Activated T-cell treated with anti-CD3 and anti-CD28 coated beads, Interleukin-2, amount 50 U/mL, for 48 hours (primary cell): Measurements from ENCODE around the gene DSE.
A peak's percentile ranks its signal among the peaks of the same experiment; 100 is the strongest.

Experiments used
- DNase-seq, 2 experiments: peaks; one replicate each; pipeline ENCODE4 v3.0.0-alpha.2; 2020

The DSE gene

DNA sequence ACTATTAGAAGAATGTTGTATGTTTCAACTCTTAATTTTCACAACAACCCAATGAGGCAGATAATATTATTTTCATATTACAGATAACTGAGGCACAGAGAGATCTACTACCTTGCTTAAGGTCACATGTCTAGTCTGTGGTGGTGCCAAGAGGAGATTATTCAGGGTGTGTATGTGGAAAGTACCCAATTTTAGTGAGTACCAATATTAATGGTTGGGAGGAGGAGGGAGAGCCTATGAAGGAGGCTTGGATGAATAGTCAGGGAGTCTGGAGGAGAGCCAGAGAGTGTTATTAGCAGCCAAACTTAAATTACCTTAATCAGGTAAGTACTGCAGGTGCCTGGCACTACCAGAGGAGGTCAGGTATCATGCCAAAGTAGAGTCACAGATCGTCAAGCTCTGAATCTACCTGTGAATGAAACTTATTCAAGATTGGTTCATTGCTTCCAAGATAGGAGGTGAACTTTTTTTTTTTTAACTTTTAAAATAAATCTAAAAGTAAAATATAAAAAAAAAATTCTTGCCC, 79.5 kb downstream of the DSE start:
- no peak for DNase-seq

DNA sequence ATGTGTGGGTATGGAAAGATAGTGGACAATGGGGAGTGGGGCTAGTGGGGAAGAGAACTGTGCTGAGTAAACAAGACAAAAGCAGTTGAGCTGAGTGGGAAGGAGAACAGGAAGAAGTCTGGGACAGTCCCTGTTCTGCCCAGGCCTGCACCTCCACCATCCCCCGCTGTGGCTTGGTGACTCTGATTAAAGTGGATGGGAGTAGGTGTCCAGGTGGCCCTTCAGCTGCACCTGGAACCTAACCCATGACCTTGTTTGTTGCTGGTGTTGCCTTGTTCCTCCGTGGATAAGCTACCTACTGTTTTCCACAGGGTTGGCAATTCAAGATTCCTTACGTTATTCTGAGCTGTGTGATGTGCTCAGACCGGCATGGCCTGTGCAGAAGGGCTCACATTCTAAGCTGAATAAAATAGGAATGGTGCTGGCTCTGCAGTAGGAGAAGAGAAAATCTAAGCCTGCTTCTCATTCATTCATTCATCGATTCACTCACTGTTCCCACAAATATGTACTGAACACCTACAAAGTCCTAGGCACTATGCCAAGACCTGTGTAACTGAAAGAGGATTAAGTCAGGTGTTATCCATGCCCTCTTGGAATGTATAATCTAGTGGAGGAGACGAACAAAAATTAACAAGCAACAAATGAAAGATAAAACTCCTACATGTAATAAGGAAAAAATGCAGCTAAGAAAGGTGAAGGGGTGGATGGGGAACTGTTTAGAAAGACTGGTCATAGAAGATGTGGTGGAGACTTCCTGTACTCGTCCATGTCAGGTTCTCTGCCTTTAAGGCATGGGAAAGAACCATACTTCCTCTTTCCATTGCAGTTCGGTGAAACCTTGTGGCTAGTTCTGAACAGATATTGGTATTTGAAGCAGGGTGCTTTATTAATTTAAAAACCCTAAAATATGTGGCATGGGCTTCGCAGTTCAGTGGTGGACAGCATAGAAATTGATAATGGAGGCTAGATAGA, 80.3 kb downstream of the DSE start:
- no peak for DNase-seq

DNA sequence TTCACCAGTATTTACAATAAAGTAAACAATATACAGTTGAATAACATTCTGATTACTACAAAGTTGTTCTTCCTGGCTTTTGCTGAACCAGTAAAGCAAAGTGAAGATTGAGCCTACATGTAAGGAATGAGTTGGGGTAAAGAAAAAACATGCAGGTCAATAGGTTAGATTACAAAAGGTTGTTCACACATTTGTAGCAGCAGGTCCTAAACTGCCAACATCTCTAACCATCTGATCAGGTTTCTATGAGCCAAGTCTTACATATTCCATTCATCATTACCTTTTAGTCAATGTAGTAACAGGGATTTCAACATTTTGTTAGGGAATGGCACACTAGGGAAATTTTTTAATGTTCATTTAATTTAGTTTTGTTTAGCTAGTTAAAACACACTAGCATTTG, 81.2 kb downstream of the DSE start:
- no peak for DNase-seq

GRCh38 chr6:116452531-116452930, 81.8 kb downstream of the DSE start:
- DNase-seq = no peak

- no peak for DNase-seq
These were observed 85.4 kb downstream of the DSE start for GRCh38 chr6:116456106-116456505.

DNA sequence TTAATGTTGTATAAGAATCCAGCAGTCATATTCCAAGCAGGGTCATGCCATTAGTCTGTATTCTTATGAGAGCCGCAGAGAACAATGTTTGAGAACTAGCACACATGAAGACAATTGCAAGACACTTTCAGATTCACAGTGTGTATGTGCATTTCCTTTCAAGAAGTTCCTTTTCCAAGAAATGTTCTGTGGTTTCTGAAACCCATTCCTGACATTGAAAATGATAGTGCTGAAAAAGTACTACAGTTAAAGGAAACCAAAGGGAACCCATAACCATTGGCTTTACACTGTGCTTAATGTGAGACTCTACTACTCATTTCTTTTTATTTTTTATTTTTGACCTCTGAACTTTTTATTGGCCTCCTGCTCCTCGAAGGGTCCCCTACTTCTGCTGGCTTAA, 86.2 kb downstream of the DSE start:
- DNase-seq = no peak

- DNase-seq = no peak
These were observed 87.5 kb downstream of the DSE start for GRCh38 chr6:116458264-116458663.

DNA sequence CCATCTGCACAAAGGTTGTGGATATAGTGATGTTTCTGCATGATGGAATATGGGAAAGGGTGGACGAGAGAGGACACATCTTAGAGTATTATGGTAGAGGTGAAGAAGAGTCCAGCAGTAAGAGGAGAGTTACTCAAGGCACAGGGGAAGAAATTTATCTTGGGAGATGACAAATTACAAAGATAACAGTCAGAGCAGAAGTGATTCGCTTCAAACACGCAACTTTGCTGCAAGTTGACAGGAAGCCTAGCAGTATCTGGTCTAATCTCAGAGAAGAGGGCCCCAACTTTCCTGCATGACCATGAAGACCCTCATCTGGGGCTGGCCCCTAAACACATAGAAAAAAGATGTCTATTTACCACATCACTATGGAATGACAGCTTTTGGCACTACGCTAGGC, 89.2 kb downstream of the DSE start:
- no peak for DNase-seq

- DNase-seq = no peak
These were observed 90.7 kb downstream of the DSE start, which contains the start of gene CALHM6 for GRCh38 chr6:116461331-116461931. Gene CALHM6 (plus strand): TSS chr6:116461375. CDS start chr6:116461930, 555 bp downstream.

GRCh38 chr6:116461932-116462885, 91.5 kb downstream of the DSE start:
- peak; percentile 65 to 76 for DNase-seq

GRCh38 chr6:116463301-116463700, 92.6 kb downstream of the DSE start:
- DNase-seq = no peak

GRCh38 chr6:116465246-116465645, 94.5 kb downstream of the DSE start:
- no peak for DNase-seq

- no peak for DNase-seq
These were observed 96.3 kb downstream of the DSE start for GRCh38 chr6:116467096-116467495.

DNA sequence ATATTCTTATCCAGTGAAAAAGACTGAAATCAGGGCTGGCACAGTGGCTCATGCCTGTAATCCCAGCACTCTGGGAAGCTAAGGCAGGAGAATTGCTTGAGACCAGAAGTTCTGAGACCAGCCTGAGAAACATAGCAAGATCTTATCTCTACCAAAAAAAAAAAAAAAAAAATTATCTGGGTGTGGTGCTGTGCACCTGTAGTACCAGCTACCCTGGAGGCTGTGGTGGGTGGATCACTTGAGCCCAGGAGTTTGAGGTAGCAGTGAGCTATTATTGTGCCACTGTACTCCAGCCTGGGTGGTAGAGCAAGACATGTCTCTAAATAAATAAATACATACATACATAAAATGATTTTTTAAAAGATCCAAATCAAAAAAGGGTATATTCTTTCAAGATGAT, 96.8 kb downstream of the DSE start:
- DNase-seq = no peak

- no peak for DNase-seq
These were observed 97.5 kb downstream of the DSE start for GRCh38 chr6:116468293-116468692.

DNA sequence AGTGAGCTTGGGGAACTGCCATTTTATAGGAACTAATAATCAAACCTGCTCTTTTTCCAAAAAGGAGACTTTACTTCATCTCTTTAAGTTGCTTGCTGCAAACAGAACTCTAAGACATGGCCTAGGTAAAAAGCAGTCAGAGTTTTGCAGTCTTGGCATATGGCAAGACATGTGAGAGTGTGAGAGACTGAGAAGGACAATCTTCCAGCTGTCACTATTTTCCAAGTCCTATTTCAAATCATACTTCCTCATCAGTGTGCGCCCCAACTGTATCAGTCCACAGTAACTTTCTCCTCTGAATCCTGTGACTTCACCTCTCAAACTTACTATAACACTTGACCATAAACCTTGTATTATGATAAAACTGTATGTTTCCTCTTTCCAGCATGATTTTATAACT, 100.8 kb downstream of the DSE start:
- DNase-seq = no peak

DNA sequence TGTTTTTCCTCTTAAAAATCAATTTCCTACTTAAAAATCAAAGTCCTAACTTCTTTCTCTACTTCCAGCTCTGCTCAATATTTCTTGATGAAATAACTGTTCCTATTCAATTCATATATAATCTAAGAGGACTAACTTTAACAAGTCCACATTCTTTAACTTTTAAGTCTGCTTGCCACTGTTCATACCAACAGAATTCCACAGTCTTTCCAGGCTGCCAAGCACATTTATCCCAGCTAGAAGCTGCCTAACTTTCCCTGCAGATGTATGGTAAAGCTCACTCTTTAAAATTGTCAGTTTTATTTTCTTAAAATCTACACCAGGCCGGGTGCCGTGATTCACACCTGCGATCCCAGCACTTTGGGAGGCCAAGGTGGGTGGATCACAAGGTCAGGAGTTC, 102.0 kb downstream of the DSE start:
- DNase-seq = no peak

DNA sequence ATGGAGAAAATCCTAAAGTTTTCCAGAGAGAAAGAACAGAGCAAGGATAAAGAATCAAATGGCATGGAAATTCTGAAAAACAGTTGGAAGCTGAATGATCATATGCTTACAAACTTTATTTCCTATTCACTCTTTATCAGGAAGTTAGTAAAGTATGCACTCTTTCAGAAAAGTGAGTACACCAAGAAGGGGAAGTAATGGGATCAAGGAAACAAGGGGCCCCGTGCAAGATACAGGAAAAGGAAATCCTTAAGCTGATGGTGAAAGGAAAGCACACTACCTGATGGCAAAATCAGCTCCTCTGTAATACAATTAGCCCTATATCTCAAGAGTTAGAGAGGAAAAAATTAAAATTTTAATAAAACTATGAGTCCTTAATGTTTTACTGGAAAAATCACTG, 104.4 kb downstream of the DSE start:
- DNase-seq = no peak

DNA sequence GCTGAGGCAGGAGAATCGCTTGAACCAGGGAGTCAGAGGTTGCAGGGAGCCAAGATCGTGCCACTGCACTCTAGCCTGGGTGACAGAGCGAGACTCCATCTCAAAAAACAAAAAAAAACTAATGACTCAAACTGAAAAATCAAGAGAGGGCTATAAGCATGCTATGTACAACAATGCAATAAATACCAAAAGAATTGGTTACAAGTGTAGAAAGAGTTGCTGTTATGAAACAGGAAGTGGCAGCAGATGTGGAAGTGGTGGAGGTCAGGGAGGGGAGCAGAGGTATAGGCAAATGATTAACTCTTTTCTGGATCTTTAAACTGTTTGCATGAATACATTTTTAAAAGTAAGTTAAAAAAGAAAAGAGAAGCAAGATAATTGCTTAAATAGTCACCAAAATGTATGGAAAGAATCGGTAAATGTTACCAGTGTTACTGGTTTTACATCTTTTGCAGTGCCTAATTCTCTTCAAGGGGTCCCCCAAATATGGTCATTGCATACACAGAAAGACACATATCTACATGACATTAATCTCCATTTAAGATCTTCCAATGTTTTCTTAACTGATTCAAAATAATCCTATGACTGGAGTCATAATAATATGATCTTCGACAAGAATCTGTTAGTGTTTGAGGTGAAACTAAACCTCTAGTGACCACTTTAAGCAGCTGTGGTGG, 105.4 kb downstream of the DSE start:
- DNase-seq = peak; percentile 28 to 30

DNA sequence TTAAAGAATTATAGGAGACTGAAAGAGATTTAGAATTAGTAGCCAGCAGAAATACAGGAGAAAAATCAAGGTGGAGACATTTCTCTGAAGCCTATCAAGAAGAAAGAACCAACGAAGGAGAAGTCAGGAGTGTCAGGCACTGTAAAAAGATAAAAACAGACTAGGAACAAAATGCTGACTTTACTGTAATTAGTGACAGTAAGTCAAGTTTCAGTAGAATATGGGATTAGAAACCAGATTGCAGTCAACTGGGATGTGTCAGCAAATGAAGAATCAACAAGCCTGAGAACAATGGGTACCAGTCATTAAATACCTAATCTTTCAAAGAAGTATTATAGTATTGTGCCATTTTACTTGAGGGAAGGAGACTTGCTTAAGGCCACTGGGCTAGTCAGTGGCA, 112.0 kb downstream of the DSE start:
- no peak for DNase-seq

- DNase-seq = no peak
These were observed 112.9 kb downstream of the DSE start for GRCh38 chr6:116483616-116484015.

- no peak for DNase-seq
These were observed 114.9 kb downstream of the DSE start for GRCh38 chr6:116485559-116486184.
